Activated CD8-positive, alpha-beta T cell treated with anti-CD3 and anti-CD28 coated beads for 36 hours (primary cell): ENCODE data around the gene GGA3. TPM values are rescaled to one million over a fixed set of nuclear protein-coding genes. Genes with fewer than 3 reads are reported as not detected.
"Not testable (repeated sequence)": the region's sequence is repeated elsewhere in the genome, so short reads cannot be mapped to it uniquely, and the experiment has no call there.

Experiments
- ATAC-seq: fragments of 200-7000 bp; cut with Tn5 transposase; one replicate; pipeline ENCODE4 v1.10.0; 2021; ENCODE audit warnings: mild to moderate bottlenecking, moderate library complexity
- CTCF ChIA-PET: fragments of 350-600 bp; sonication (Branson Sonifier 250); formaldehyde crosslinking; loops from one replicate; lab custom pipeline; 2021; ENCODE audit warnings: antibody characterized with exemption; lab: Charles Lee
- POLR2A ChIA-PET: fragments of 350-600 bp; sonication (Branson Sonifier 250); formaldehyde crosslinking; loops from one replicate; lab custom pipeline; 2021; ENCODE audit warnings: antibody characterized with exemption; lab: Charles Lee
- DNase-seq: peaks from one replicate; pipeline ENCODE4 v3.0.0-alpha.2; 2020
- H3K27ac Mint-ChIP-seq: one replicate; pipeline ENCODE4 v1.8.0; 2021; ENCODE audit warnings: mild to moderate bottlenecking, mixed read lengths
- H3K27me3 Mint-ChIP-seq: one replicate; pipeline ENCODE4 v1.8.0; 2021; ENCODE audit warnings: mixed read lengths
- H3K36me3 Mint-ChIP-seq: one replicate; pipeline ENCODE4 v1.8.0; 2021; ENCODE audit warnings: low read depth, mixed read lengths
- H3K4me1 Mint-ChIP-seq: one replicate; pipeline ENCODE4 v1.8.0; 2021; ENCODE audit warnings: low read depth, mixed read lengths
- H3K4me3 Mint-ChIP-seq: one replicate; pipeline ENCODE4 v1.8.0; 2021; ENCODE audit warnings: mild to moderate bottlenecking, moderate library complexity, mixed read lengths
- H3K9me3 Mint-ChIP-seq: one replicate; pipeline ENCODE4 v1.8.0; 2021; ENCODE audit warnings: mixed read lengths
- intact Hi-C: fragments of 100-400 bp; cut with micrococcal nuclease; formaldehyde crosslinking; loops from one replicate; pipeline ENCODE4 v1.10.0; 2022
- total RNA-seq, 2 experiments: library from RNA; stranded (reverse); gene quantifications; one replicate each; pipeline ENCODE4 v1.2.3, GENCODE V29; 2021
- TF ChIP-seq, protein P1 (sequence below): fragments of 200-600 bp; IDR thresholded peaks from one replicate; pipeline ENCODE4 v1.8.0; 2022; ENCODE audit warnings: antibody characterized with exemption, mild to moderate bottlenecking

Gene GGA3
- total RNA-seq, 2 experiments from 2014 or later, result 65.5 to 65.8 TPM

GRCh38 chr17:75301502-75302206, 40.2 kb upstream of the GGA3 start:
- H3K27ac Mint-ChIP-seq, result no peak overlapping the region
- peaks cover 11% of the 10 kb centered on the region for H3K4me1 Mint-ChIP-seq
- DNase-seq (no peak), ATAC-seq (no peak)
- TF ChIP-seq, protein P1, sequence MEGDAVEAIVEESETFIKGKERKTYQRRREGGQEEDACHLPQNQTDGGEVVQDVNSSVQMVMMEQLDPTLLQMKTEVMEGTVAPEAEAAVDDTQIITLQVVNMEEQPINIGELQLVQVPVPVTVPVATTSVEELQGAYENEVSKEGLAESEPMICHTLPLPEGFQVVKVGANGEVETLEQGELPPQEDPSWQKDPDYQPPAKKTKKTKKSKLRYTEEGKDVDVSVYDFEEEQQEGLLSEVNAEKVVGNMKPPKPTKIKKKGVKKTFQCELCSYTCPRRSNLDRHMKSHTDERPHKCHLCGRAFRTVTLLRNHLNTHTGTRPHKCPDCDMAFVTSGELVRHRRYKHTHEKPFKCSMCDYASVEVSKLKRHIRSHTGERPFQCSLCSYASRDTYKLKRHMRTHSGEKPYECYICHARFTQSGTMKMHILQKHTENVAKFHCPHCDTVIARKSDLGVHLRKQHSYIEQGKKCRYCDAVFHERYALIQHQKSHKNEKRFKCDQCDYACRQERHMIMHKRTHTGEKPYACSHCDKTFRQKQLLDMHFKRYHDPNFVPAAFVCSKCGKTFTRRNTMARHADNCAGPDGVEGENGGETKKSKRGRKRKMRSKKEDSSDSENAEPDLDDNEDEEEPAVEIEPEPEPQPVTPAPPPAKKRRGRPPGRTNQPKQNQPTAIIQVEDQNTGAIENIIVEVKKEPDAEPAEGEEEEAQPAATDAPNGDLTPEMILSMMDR, result no peak
- CTCF ChIA-PET, result interaction anchor here (1.6 kb wide), 1 partner anchor 15 kb away, joined by 3 read pairs; no protein-coding TSS in a partner anchor
- intact Hi-C loops, result no loop called here
- no peaks in the 10 kb centered on the region for H3K36me3 Mint-ChIP-seq
- POLR2A ChIA-PET, result interaction anchor here (1.1 to 1.4 kb wide), 2 partner anchors 11 to 12 kb away, joined by 3 to 7 read pairs; partner anchors contain the start of gene SLC25A19
- H3K27me3 Mint-ChIP-seq, result no peaks in the 10 kb centered on the region
- no peaks in the 10 kb centered on the region for H3K9me3 Mint-ChIP-seq
- H3K4me3 Mint-ChIP-seq, result no peak overlapping the region

DNA sequence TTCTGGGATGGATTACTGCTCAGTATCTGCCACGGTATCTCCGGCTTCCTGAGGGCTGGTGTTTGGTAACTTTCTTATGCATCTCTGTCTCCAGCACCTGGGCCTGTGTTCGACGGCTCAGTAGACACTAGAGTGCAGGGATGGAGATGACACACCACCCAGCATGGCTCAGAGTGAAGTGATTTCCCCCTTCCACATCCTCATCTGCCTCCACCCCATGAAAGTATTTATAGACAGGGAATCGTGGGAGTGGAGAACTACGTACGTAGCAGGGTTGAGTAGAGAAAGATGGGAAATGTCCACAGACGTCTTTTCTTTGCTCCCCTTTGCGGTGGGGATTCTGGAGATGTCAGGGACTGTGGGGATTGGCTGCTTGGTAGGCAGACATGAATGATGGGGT, 39.6 kb upstream of the GGA3 start:
- ATAC-seq (no peak), DNase-seq (no peak)
- TF ChIP-seq, protein P1, result no peak
- H3K27me3 Mint-ChIP-seq, result no peaks in the 10 kb centered on the region
- no peaks in the 10 kb centered on the region for H3K36me3 Mint-ChIP-seq
- no peak overlapping the region for H3K4me3 Mint-ChIP-seq
- intact Hi-C loops, result no loop called here
- POLR2A ChIA-PET, result interaction anchor here (1.1 kb wide), 1 partner anchor 11 kb away, joined by 3 read pairs; no protein-coding TSS in a partner anchor
- peaks cover 14% of the 10 kb centered on the region for H3K4me1 Mint-ChIP-seq
- no peak overlapping the region for H3K27ac Mint-ChIP-seq
- H3K9me3 Mint-ChIP-seq, result no peaks in the 10 kb centered on the region
- CTCF ChIA-PET, result interaction anchor here (1.1 kb wide), 1 partner anchor 103 kb away, joined by 3 read pairs; no protein-coding TSS in a partner anchor

- DNase-seq (no peak), ATAC-seq (no peak)
- Mint-ChIP-seq H3K4me3 (no peak overlapping the region), H3K4me1 (peaks cover 22% of the 10 kb centered on the region), H3K36me3 (peaks cover under 1% of the 10 kb centered on the region), H3K9me3 (no peaks in the 10 kb centered on the region), H3K27ac (no peak overlapping the region), H3K27me3 (no peaks in the 10 kb centered on the region)
- TF ChIP-seq, protein P1, result no peak
- POLR2A ChIA-PET, result no interaction called here
- intact Hi-C loops, result no loop called here
- CTCF ChIA-PET, result interaction anchor here (0.8 to 1.1 kb wide), 2 partner anchors 70 to 103 kb away, joined by 3 read pairs; no protein-coding TSS in a partner anchor
These were observed 38.9 kb upstream of the GGA3 start for GRCh38 chr17:75300280-75300679.

DNA sequence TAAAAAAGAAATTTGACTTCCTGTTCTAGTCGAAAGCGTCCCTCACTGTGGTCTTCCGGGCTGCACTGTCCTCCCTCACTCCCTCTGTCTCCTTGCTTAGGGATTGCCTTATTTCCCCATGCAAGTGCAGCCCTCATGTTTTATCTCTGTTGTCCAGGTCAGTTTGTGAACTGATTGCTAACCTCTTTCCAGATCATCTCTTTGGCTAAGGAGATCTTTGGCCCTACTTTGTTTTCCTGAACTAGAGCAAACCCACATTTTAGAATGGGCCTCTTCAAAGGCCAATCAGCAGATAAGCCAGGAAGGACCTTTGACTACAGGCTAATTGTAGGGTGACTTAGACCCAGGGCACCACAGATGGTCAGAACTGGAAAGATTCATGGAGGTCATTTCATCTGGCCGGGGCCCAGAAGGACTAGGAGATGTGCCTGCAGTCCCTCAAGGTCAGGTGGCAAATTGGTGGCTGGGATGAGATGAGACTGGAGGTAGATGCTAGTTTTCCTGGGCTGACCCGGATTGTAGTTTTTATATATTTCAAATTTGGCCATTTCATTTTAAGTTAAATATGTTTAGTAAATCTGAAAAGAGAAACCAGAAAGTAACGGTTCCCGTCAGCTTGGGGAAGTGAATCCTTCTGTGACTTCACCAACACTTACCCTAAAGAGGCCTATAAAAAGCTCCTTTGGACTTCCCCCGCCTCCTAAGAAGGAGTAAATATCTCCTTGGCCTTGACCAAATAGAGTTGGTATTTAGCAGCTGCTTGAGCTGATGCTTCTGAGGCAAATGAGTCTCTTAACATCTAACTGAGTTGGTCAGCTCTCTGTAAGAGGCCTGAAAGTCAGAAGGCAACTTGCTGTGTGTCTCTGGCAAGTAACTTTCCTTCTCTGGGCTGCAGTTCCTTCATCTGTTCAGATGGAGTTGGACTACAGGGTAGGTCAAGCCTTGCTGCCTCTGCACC, 34.1 kb upstream of the GGA3 start:
- Mint-ChIP-seq H3K36me3 (peaks cover 3% of the 10 kb centered on the region), H3K27ac (peak overlapping the region; percentile 94), H3K4me1 (peaks cover 33% of the 10 kb centered on the region), H3K4me3 (peak overlapping the region; percentile 52), H3K9me3 (no peaks in the 10 kb centered on the region), H3K27me3 (no peaks in the 10 kb centered on the region)
- intact Hi-C loops, result no loop called here
- ChIA-PET CTCF (interaction anchor here (0.6 to 2.1 kb wide), 5 partner anchors 27 to 455 kb away, joined by 3 to 8 read pairs (median 4); no protein-coding TSS in a partner anchor), POLR2A (interaction anchor here (0.6 to 0.7 kb wide), 2 partner anchors 31 to 97 kb away, joined by 3 read pairs; no protein-coding TSS in a partner anchor)
- TF ChIP-seq, protein P1, result no peak
- DNase-seq (peak; percentile 69), ATAC-seq (peak; percentile 80)

DNA sequence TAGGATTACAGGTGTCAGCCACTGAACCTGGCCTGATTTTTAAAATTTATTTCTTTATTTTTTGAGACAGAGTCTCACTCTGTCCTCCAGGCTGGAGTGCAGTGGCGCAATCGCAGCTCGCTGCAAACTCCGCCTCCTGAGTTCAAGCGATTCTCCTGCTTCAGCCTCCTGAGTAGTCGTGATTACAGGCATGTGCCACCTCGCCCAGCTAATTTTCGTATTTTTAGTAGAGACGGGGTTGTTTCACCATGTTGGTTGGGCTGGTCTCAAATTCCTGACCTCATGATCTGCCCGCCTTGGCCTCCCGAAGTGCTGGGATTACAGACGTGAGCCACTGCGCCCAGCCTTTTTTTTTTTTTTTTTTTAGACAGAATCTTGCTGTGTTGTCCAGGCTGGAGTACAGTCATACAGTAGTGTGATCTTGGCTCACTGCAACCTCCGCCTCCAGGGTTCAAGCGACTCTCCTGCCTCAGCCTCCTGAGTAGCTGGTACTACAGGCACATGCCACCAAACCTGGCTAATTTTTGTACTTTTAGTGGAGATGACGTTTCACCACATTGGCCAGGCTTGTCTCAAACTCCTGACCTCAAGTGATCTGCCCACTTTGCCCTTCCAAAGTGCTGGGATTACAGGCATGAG, 31.5 kb upstream of the GGA3 start:
- H3K27ac Mint-ChIP-seq, intact Hi-C loops, H3K27me3 Mint-ChIP-seq, ATAC-seq, H3K4me3 Mint-ChIP-seq, DNase-seq, H3K9me3 Mint-ChIP-seq, H3K36me3 Mint-ChIP-seq: not testable (repeated sequence)
- peaks cover 37% of the 10 kb centered on the region for H3K4me1 Mint-ChIP-seq
- ChIA-PET CTCF (interaction anchor here (1.0 to 1.5 kb wide), 4 partner anchors 22 to 456 kb away, joined by 3 to 7 read pairs (median 4); partner anchors contain the start of gene MIF4GD), POLR2A (interaction anchor here (1.5 kb wide), 1 partner anchor 109 kb away, joined by 3 read pairs; no protein-coding TSS in a partner anchor)
